GM19099 (cell line): ENCODE data around the gene BCL6.

Experiments used
- POLR2A ChIP-seq: IDR thresholded peaks from 3 replicates; pipeline ENCODE4 v1.6.1; 2011; ENCODE audit warnings: low read depth; ENCODE audit not compliant: insufficient read length; ENCODE audit errors: extremely low read depth

Gene BCL6

DNA sequence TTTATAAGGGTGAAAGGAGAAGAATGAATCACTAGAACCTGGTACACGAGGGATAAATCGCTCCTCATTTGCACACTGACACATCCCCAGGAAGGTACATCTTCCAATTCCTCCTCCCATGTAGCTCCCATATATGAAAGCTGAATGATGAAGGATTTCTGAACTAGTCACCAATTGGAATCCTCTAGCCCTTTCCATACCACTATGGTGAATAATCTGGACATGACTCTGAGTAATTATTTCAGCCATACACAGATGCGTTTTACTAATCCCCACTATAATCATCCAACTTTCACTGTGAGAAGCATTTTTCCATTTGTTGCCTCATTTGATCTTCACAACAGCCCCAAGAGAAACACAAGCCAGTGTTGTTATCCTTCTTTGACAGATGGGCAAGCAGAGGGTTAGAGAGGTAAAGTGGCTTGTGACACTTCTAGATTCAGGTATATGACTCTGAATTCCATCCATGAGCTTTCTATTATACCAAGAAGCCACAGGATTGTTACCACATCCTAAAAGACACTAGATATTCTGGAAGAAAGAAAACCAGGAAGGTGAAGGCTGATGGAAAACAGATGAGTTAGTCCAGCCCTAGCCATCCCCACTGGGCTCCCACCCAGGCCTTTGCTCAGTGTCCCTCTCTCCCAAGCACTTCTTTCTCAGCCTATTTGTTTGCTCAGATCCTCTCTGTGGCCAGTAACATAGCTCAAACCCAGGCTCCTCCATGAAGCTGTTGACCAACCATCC is 22.2 kb upstream of the BCL6 start:
- no peak for TF ChIP-seq POLR2A

DNA sequence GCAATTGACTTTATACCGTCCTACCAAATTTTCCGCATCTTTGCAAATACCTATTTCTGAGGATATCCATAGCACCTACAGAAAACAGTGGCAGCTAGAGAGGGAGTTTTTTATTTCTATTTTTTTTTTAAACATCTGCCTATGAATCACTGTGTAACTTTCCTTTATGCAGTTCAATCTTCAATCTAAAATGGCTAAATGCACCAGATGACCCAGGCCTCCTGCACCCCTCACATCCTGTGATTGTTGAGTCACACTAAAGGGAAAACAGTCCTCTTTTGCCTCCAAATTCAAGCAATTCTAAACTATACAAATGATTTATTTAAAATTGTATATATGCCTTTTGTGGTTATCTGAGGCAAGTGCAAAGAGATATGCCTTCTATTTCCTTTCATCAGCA is 20.1 kb upstream of the BCL6 start:
- no peak for TF ChIP-seq POLR2A

DNA sequence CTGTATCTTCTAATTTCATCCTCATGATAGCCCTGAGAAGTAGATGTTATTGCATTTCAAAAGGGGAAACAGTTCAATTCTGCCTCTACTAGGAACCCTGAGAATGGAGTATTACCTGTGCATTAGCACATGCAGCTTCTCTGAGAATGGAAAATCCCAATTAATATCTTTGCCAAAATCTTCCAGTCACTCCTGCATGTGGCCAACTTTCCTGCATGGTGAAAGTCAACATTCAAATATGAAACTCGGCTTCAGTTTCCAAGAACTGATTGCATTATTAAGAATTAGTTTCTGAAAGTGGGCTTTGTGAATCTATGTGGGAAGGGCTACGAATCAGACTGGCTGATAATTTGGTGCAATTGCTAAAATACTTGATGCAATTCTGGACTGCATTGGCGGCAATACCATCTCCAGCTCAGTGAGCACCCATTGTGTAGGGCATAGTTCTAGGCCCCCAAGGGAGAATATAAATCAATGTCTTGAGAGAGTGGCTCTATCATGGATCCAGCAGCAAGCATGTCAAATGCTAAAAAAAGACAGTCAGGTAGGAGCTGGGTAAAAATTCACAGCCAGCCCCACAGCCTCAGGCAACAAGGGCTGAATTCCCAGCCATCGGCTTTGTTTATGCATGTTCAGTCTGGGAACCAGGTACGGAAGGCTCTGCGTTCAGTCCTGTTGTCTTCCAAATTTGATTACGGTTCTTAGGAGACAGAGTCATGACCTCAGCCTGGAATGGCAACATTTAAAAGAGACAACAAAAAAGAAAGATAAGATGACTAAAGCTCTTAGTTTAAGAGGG is 18.8 kb upstream of the BCL6 start:
- TF ChIP-seq POLR2A: no peak

DNA sequence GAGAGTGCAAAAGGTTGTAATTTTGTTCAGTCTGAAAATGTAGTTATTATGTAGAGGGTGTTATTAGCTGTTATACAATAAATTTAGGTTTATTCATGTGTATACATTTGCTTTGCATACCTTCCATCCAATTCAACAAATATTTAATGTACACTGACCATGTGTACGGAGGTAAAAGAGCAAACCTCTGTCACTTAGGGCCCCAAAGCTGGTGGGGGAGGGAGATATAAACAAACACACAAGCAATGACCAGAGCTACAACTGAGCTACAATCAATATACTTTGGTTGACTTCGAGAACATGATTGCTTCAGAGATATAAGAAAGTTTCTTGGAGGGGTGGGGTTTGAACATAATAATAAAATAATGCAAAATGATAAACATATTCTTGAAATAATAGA is 17.5 kb upstream of the BCL6 start:
- no peak for TF ChIP-seq POLR2A

DNA sequence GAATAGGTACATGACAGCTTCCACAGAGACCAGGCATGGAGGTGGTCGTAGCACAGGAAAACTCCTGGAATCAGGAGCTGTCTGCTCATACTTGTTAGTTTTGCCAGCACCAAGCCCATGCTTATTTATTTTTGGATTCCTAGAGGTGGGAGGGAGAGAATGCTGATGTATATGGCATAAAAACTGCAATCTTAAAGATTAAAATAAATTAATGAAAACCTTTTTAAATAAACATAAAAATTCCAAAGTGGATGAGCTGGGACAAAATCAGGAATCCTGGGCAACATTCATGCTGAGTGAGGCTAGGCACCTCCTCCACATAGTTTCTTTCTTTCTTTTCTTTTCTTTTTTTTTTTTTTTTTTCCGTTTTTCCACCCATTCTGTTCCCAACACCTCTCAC is 14.3 kb upstream of the BCL6 start:
- TF ChIP-seq POLR2A: no peak

DNA sequence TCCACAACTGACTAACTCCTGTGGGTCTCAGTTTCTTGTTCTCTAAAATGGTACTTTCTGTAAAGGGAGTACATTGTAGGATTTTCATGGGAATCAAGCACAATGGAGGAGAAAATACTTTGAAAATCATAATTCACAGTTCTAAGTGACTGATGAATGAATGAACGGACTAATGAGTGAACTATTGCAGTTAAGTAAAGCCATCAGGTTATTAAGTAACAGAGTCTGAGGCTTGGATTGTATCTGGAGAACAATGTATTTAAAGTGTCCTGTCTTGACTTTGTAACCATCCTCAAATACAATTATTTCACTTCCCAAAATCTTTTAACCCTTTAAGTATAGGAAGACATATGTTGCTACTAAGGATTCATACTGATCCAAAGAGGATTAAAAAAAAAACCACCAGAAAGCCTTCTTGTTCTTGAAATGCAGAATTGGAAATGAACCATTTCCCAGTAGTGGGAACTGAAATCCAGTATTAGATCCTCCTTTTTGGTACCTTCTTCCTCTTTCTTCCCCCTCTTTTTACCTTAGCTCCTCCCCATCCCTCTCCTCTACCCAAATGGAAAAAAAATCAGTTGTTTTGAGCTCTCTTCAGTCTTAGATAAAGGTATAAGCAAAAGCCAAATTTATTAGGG is 13.2 kb upstream of the BCL6 start:
- TF ChIP-seq POLR2A: no peak

DNA sequence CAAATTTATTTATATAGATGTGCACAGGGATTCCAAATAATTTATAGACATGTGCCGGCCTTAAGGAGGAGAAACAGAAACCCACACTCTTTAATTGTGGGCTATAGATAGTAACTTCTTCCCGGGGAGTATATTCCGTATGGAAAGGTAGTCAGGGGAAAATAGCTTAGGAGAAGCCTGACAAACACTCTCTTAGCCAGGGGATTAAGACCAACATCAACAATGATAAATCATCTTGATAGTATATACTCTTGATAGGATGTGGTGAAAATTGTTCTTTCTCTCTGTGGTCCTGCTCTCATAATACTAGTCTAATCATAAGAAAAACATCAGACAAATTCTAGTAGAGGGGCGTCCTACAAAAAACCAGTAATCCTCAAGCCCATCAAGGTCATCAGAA is 8.2 kb upstream of the BCL6 start:
- TF ChIP-seq POLR2A: no peak

DNA sequence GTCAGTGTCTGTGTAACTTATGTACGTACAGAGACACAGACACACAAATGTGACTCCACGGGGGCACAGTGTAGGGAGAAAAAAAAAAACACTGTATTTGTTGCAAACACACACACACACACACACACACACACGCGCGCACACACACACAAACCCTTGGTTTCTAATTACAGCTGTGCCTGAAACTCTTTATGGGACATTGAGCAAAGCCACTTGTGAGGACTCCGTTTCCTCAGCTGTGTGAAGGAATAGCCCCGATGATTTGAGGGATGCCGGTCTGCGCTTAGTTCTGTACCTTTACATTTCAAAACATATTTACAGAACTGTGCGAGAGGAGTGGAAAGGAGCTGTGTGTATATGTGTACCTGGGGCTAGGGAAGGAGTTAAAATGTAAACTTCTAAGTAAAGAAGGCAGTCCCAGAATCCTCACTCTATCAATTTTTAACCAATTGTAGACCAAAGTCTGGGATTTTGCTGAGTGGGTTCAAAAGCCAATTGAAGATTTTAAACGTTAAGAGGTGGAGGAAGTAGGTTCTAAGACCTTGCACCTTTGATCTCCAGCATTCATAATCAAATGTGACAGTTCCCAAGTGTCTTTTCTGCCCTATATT is 5.3 kb upstream of the BCL6 start:
- TF ChIP-seq POLR2A: no peak

DNA sequence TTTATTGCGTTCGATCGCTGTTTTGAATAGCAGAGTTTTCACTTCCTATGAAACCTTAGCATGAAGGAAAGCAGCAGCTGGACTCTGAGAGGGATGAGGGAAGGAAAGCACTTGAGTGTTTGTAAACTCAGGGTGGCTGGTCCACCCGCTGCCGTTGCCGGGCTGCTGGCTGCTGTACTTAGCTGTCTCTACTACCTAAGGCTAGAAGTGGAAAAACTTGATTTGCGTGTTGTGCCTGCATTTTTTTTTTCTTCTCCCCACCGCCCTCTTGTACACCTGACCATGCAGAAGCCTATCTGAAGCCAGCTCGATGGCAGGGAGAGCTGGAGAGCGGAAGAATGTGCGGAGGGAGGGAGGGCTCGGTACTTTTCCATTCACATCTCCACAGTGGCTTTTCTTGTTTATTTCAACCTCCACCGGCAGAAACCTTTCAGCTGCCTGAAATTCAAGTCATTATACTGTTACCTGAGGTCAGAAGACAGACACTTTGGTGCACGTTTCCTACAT is 4.8 kb upstream of the BCL6 start:
- no peak for TF ChIP-seq POLR2A

DNA sequence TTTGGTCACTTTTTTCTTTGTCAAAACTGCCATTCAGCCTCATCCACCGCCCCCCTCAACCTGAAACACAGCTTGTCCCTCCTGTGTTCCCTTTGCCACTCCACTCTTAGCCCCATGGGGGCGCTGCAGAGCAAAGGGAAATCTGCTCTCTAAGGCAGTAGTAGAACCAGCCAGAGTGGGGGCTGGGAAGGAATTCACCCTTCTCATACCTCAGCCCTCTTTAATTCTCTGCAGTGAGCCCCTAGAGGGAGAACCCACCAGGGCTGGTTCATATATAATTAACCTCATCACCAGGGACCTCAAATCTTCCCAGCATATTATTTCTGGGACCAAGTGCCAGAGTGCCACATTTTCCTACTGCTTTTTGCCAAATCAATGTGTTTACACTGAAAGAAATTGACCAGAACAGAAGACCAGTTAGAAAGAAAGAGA is 2.8 kb upstream of the BCL6 start:
- no peak for TF ChIP-seq POLR2A

DNA sequence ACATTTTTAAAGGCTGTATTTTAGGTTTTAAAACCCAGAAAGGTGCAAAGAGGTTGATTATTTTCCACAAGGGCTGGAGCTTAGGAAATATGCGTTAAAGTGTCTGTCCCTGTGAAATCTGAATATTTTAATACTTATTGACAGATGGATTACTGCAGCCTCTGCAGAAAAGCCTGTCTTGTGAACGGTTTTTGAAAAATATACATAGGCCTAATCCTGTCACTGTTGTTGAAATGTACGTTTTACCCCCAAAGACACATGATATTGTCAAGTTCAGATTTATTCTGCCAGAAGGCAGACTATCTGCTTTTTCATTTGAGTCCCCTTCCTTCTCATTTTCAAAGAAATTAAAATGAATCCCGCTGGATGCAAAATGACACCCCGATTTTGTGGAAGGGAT is 2.2 kb upstream of the BCL6 start:
- TF ChIP-seq POLR2A: no peak

DNA sequence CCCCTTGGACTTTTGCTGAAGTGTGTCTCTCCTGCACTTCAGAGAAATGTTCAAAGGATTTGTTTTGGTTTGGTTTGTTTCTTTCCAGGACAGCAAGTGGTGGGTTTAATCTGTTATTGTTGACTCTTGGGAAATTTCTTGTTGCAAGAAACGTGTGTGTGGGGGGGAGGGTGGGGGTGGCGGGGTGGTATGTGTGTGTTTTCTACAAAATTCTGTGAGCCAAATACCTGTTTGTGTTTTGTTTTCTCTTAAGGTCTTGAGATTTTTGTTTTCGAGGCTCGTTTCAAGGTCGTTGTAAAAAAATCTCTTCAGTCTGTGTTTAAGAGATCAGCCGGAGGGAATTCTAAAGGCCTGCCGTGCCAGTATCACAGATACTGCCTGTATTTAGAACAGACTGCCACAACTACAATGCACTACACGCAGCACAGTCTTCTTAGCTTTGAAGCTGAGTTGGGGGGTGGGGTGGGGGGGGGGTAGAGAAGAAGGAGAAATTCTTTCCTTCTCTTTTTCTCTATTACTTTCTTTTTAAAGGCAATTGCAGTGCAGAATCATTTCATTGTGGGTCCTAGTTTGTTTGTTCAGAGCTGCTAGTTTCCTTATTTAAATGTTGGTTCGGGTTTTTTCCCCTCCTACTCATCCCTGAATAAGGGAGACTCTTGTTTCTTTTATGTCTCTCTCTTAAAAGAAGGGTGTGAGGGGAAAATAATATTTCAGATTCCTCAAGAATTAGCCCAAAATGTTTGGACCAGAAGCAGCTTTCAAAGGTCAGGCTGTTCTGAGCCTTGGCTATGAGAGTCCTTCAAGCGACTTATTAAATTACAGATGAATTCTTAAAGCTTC is 1.4 kb upstream of the BCL6 start:
- no peak for TF ChIP-seq POLR2A

DNA sequence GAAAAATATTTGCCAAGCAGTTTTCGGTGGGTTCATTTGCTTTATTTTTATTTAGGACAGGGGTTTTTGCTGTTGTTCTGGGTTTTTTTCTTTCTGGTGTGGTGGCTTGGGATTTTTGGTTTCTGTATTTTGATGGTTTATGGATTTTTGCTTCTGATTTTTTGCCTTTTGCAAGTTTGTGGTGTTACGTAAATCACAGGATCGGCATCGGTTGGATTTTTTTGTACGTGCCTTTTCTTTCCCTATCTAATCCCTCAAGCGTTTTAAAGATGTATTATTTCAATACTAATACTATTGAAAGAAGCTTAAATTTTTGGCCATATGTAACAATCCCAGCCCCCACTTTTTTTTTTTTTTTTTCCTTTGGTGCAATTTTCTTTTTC is 782 bp upstream of the BCL6 start:
- TF ChIP-seq POLR2A: no peak
